GM13976 (cell line): ENCODE measurements around the gene PARS2.

Source experiments
- DNase-seq: peaks from one replicate; pipeline ENCODE4 v3.0.0; 2012; ENCODE audit warnings: low spot score
- CTCF ChIP-seq: IDR thresholded peaks from 2 replicates; pipeline ENCODE4 v1.5.1; 2012; ENCODE audit warnings: borderline replicate concordance, mild to moderate bottlenecking; ENCODE audit not compliant: insufficient read depth; ENCODE audit errors: extremely low read depth, missing control alignments, control extremely low read depth
- in situ Hi-C: fragments of 300-500 bp; cut with MboI; formaldehyde crosslinking; loops from one replicate; pipeline ENCODE4 v1.12.0; 2022; ENCODE audit warnings: low sequenced_read_pairs, mixed read lengths, inconsistent platforms; ENCODE audit not compliant: unreplicated experiment

Gene PARS2

GRCh38 chr1:54758678-54759348 lies 5.5 kb downstream of the PARS2 start:
- in situ Hi-C loops: no loop called here
- TF ChIP-seq CTCF: no peak
- no peak for DNase-seq

GRCh38 chr1:54757833-54758232 lies 6.5 kb downstream of the PARS2 start:
- in situ Hi-C loops: no loop called here

GRCh38 chr1:54754486-54755285 lies 9.6 kb downstream of the PARS2 start:
- in situ Hi-C loops: no loop called here
- TF ChIP-seq CTCF: no peak

More at GRCh38 chr1:54757833-54758232, 6.5 kb downstream of the PARS2 start:
- DNase-seq: no peak
- no peak for TF ChIP-seq CTCF

GRCh38 chr1:54754045-54754444 lies 10.3 kb downstream of the PARS2 start:
- in situ Hi-C loops: no loop called here
- no peak for TF ChIP-seq CTCF
- no peak for DNase-seq

More at GRCh38 chr1:54754486-54755285, 9.6 kb downstream of the PARS2 start:
- no peak for DNase-seq

- no peak for DNase-seq
- in situ Hi-C loops: no loop called here
- no peak for TF ChIP-seq CTCF
These were observed 12.9 kb downstream of the PARS2 start for GRCh38 chr1:54751426-54751825.

- no peak for DNase-seq
- in situ Hi-C loops: no loop called here
- TF ChIP-seq CTCF: no peak
These were observed 13.7 kb downstream of the PARS2 start for GRCh38 chr1:54750596-54750995.
